Endodermal cell (in vitro differentiated cells): ENCODE results near the gene EEF1AKMT4. TPM values are rescaled to one million over a fixed set of nuclear protein-coding genes. Genes with fewer than 3 reads are reported as not detected.

ENCODE experiments used
- DNase-seq: peaks from one replicate; pipeline ENCODE4 v3.0.0-alpha.2; 2017
- H3K27ac ChIP-seq: 2 replicates; pipeline ENCODE4 v1.5.1; 2013; ENCODE audit warnings: mild to moderate bottlenecking, low read depth, low read length, moderate library complexity
- H3K27me3 ChIP-seq: 2 replicates; pipeline ENCODE4 v1.6.1; 2013; ENCODE audit warnings: mild to moderate bottlenecking, low read length, moderate library complexity; ENCODE audit not compliant: insufficient read depth, control insufficient read depth, poor library complexity, severe bottlenecking
- H3K36me3 ChIP-seq: 2 replicates; pipeline ENCODE4 v1.7.0; 2013; ENCODE audit warnings: mild to moderate bottlenecking, low read length, moderate library complexity; ENCODE audit not compliant: control insufficient read depth, insufficient read depth
- H3K4me1 ChIP-seq: one replicate; pipeline ENCODE4 v1.7.0; 2013; ENCODE audit warnings: low read length; ENCODE audit not compliant: control insufficient read depth, insufficient read depth
- H3K4me3 ChIP-seq: 2 replicates; pipeline ENCODE4 v1.5.1; 2013; ENCODE audit warnings: mild to moderate bottlenecking, low read length, moderate library complexity
- H3K9ac ChIP-seq: 2 replicates; pipeline ENCODE4 v1.6.1; 2013; ENCODE audit warnings: mild to moderate bottlenecking, low read length, moderate library complexity; ENCODE audit not compliant: poor library complexity, severe bottlenecking; ENCODE audit errors: extremely low read depth
- H3K9me3 ChIP-seq: 2 replicates; pipeline ENCODE4 v1.6.1; 2013; ENCODE audit warnings: mild to moderate bottlenecking, low read length, moderate library complexity; ENCODE audit not compliant: control insufficient read depth
- H3K27ac Mint-ChIP-seq: 2 replicates; pipeline ENCODE4 v1.8.0; 2020; ENCODE audit warnings: mixed read lengths
- H3K27me3 Mint-ChIP-seq: 2 replicates; pipeline ENCODE4 v1.8.0; 2021; ENCODE audit warnings: mild to moderate bottlenecking, mixed read lengths; ENCODE audit not compliant: insufficient read depth
- H3K36me3 Mint-ChIP-seq: 2 replicates; pipeline ENCODE4 v1.8.0; 2020; ENCODE audit warnings: low read depth, mixed read lengths
- H3K4me1 Mint-ChIP-seq: 2 replicates; pipeline ENCODE4 v1.8.0; 2020; ENCODE audit warnings: mixed read lengths
- H3K4me3 Mint-ChIP-seq: 2 replicates; pipeline ENCODE4 v1.8.0; 2020; ENCODE audit warnings: mild to moderate bottlenecking, moderate library complexity, mixed read lengths
- H3K9me3 Mint-ChIP-seq: 2 replicates; pipeline ENCODE4 v1.8.0; 2020; ENCODE audit warnings: mild to moderate bottlenecking, mixed read lengths
- WGBS, 2 experiments: methylation state at CpG; one replicate each; pipeline versions ENCODE4 v1.1.5 to v1.1.7; 2013; ENCODE audit warnings: missing lambda C conversion rate in 2 of 2, mixed read lengths in 1 of 2; ENCODE audit not compliant: insufficient coverage in 1 of 2, insufficient read length in 1 of 2; 5-methylcytosine and 5-hydroxymethylcytosine counted together
- total RNA-seq, 2 donors: library from RNA; stranded (reverse); fragmentation: NEBNext Ultra II Directional in 1 of 2; extraction: Animal tissue kit (Norgen Biotek cat#: 25700) in 1 of 2; gene quantifications; 2 replicates in 1 of 2; 3 replicates in 1 of 2; pipeline ENCODE4 v1.2.1, GENCODE V29; 2021
- TF ChIP-seq, protein P1 (sequence below): fragments of 200-600 bp; sonication (generic); conservative IDR thresholded peaks from 2 replicates; pipeline ENCODE4 v1.5.0; 2021; ENCODE audit warnings: antibody characterized with exemption, mild to moderate bottlenecking

The EEF1AKMT4 gene
- total RNA-seq, 2 donors from 2014 or later = 4.5 to 5.2 TPM

GRCh38 chr3:184300378-184300720, 50.9 kb downstream of the EEF1AKMT4 start:
- Histone ChIP-seq H3K27ac (no peak overlapping the region), H3K4me3 (peak overlapping the region; percentile 96), H3K4me1 (no peaks in the 10 kb centered on the region), H3K9me3 (no peaks in the 10 kb centered on the region), H3K9ac (peak overlapping the region; percentile 80), H3K27me3 (no peaks in the 10 kb centered on the region), H3K36me3 (peaks cover 54% of the 10 kb centered on the region)
- no peaks in the 10 kb centered on the region for H3K9me3 Mint-ChIP-seq
- H3K27ac Mint-ChIP-seq = peak overlapping the region; percentile 88
- no peak for DNase-seq
- 88 to 94% methylated on average over 3 of the region's 3 CpGs for WGBS, 2 experiments
- no peaks in the 10 kb centered on the region for H3K27me3 Mint-ChIP-seq
- H3K36me3 Mint-ChIP-seq = peaks cover 56% of the 10 kb centered on the region
- peaks cover 12% of the 10 kb centered on the region for H3K4me1 Mint-ChIP-seq
- peak overlapping the region; percentile 98 for H3K4me3 Mint-ChIP-seq
- TF ChIP-seq, protein P1, sequence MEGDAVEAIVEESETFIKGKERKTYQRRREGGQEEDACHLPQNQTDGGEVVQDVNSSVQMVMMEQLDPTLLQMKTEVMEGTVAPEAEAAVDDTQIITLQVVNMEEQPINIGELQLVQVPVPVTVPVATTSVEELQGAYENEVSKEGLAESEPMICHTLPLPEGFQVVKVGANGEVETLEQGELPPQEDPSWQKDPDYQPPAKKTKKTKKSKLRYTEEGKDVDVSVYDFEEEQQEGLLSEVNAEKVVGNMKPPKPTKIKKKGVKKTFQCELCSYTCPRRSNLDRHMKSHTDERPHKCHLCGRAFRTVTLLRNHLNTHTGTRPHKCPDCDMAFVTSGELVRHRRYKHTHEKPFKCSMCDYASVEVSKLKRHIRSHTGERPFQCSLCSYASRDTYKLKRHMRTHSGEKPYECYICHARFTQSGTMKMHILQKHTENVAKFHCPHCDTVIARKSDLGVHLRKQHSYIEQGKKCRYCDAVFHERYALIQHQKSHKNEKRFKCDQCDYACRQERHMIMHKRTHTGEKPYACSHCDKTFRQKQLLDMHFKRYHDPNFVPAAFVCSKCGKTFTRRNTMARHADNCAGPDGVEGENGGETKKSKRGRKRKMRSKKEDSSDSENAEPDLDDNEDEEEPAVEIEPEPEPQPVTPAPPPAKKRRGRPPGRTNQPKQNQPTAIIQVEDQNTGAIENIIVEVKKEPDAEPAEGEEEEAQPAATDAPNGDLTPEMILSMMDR = no peak

DNA sequence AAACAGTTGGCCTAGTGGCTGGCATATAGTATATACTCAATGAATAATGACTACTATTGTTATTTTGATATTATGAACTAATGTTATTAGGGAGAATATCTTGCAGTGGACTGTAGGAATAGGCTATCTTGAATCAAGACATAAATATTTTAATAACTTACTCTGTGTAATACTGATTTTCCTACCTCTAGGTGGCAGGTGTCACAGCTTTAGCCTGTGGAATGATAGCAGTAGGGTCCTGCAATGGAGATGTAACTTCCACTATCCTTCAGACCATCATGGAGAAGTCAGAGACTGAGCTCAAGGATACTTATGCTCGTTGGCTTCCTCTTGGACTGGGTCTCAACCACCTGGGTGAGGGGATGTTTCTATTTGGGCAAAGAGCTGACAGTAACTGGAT, 56.1 kb downstream of the EEF1AKMT4 start:
- Histone ChIP-seq H3K27ac (no peak overlapping the region), H3K27me3 (no peaks in the 10 kb centered on the region), H3K9me3 (no peaks in the 10 kb centered on the region), H3K4me3 (no peak overlapping the region), H3K4me1 (no peaks in the 10 kb centered on the region), H3K36me3 (peaks cover 86% of the 10 kb centered on the region), H3K9ac (no peak overlapping the region)
- TF ChIP-seq, protein P1 = peak; percentile 67
- Mint-ChIP-seq H3K27me3 (no peaks in the 10 kb centered on the region), H3K9me3 (no peaks in the 10 kb centered on the region), H3K4me3 (no peak overlapping the region), H3K27ac (peak overlapping the region; percentile 53), H3K4me1 (peaks cover under 1% of the 10 kb centered on the region), H3K36me3 (peaks cover 88% of the 10 kb centered on the region)
- DNase-seq = no peak
- 83 to 89% methylated on average over 1 of the region's 1 CpG for WGBS, 2 experiments

DNA sequence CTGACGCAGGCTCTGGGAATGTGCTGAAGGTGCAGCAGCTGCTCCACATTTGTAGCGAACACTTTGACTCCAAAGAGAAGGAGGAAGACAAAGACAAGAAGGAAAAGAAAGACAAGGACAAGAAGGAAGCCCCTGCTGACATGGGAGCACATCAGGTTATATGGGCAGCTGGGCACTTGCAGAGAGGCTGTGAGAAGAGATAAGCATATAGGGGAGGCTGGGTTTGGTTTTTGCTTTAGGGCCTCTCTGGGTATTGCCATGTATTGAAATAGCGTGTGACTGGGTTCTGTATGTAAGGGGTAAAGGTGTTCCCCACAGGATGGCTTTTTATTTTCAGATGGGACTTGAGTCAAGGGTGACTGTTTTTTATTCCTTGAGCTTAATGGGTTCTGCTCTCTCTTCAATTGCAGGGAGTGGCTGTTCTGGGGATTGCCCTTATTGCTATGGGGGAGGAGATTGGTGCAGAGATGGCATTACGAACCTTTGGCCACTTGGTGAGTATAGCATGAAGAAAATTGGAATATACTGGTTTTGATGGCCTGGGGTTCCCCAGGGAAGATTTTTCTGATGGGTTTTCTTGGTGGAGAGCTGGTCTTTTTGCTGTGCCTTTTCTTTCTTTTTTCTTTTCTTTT, 57.0 kb downstream of the EEF1AKMT4 start:
- 96 to 100% methylated on average over 2 to 4 of the region's 4 CpGs for WGBS, 2 experiments

More for the DNA sequence above, 57.0 kb downstream of the EEF1AKMT4 start:
- TF ChIP-seq, protein P1 = no peak
- Histone ChIP-seq H3K4me1 (no peaks in the 10 kb centered on the region), H3K4me3 (no peak overlapping the region), H3K27me3 (no peaks in the 10 kb centered on the region), H3K9ac (no peak overlapping the region), H3K9me3 (no peaks in the 10 kb centered on the region), H3K36me3 (peaks cover 78% of the 10 kb centered on the region), H3K27ac (no peak overlapping the region)
- Mint-ChIP-seq H3K27ac (no peak overlapping the region), H3K27me3 (no peaks in the 10 kb centered on the region), H3K9me3 (no peaks in the 10 kb centered on the region), H3K4me1 (no peaks in the 10 kb centered on the region), H3K36me3 (peaks cover 82% of the 10 kb centered on the region), H3K4me3 (no peak overlapping the region)
- no peak for DNase-seq
